Activated CD8-positive, alpha-beta T cell treated with anti-CD3 and anti-CD28 coated beads, Interleukin-2, amount 10 ng/mL, durations not matched to agents 7 days and 5 days (primary cell): Measurements from ENCODE around the gene HIVEP2. TPM values are rescaled to one million over a fixed set of nuclear protein-coding genes. Genes with fewer than 3 reads are reported as not detected.

ENCODE experiments used
- ATAC-seq: fragments of 150-1000 bp; cut with Tn5 transposase; one replicate; pipeline ENCODE4 v1.10.0; 2021; ENCODE audit warnings: moderate library complexity
- CTCF ChIA-PET: fragments of 350-600 bp; sonication (Branson Sonifier 250); formaldehyde crosslinking; loops from one replicate; lab custom pipeline; 2021; ENCODE audit warnings: antibody characterized with exemption; lab: Charles Lee
- POLR2A ChIA-PET: fragments of 350-600 bp; sonication (Branson Sonifier 250); formaldehyde crosslinking; loops from one replicate; lab custom pipeline; 2021; ENCODE audit warnings: antibody characterized with exemption; lab: Charles Lee
- DNase-seq: peaks from one replicate; pipeline ENCODE4 v3.0.0-alpha.2; 2020
- H3K27ac Mint-ChIP-seq: one replicate; pipeline ENCODE4 v1.8.0; 2021; ENCODE audit warnings: mild to moderate bottlenecking, mixed read lengths
- H3K27me3 Mint-ChIP-seq: one replicate; pipeline ENCODE4 v1.8.0; 2021; ENCODE audit warnings: low read depth, mixed read lengths
- H3K36me3 Mint-ChIP-seq: one replicate; pipeline ENCODE4 v1.8.0; 2021; ENCODE audit warnings: low read depth, mixed read lengths
- H3K4me1 Mint-ChIP-seq: one replicate; pipeline ENCODE4 v1.8.0; 2021; ENCODE audit warnings: low read depth, mixed read lengths
- H3K4me3 Mint-ChIP-seq: one replicate; pipeline ENCODE4 v1.8.0; 2021; ENCODE audit warnings: mild to moderate bottlenecking, mixed read lengths
- H3K9me3 Mint-ChIP-seq: one replicate; pipeline ENCODE4 v1.8.0; 2022; ENCODE audit warnings: mixed read lengths; ENCODE audit not compliant: insufficient read depth
- total RNA-seq, 2 experiments: library from RNA; stranded (reverse); gene quantifications; one replicate each; pipeline ENCODE4 v1.2.3, GENCODE V29; 2021

HIVEP2 gene
- total RNA-seq, 2 experiments from 2014 or later: 22.8 to 23.1 TPM

DNA sequence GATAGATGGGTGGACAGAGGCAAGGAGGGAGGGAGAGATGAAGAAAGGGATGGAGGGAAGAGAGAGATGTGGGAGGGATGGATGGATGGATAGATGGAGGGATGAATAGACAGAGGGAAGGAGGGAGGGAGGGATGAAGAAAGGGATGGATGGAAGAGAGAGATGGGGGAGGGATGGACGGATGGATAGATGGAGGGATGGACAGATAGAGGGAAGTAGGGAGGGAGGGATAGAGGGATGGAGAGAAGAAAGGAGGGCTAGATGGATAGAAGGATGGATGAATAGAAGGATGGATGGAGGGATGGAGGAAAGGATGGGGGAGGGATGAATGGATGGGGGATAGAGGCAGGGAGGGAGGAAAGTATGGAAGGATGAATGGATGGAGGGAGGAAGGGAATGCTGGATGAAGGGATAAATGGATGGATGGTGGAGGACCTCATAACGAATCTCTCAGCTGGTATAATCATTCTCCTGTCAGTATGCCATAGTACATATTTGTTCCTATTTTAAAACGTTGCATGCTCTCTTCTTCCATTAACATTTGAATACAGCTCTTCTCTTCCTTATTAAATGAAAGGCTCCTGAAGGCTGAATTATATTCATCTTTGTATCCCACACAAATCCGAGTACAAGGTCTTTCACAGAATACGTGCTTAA lies 136.4 kb downstream of the HIVEP2 start:
- peaks cover 43% of the 10 kb centered on the region for H3K36me3 Mint-ChIP-seq

DNA sequence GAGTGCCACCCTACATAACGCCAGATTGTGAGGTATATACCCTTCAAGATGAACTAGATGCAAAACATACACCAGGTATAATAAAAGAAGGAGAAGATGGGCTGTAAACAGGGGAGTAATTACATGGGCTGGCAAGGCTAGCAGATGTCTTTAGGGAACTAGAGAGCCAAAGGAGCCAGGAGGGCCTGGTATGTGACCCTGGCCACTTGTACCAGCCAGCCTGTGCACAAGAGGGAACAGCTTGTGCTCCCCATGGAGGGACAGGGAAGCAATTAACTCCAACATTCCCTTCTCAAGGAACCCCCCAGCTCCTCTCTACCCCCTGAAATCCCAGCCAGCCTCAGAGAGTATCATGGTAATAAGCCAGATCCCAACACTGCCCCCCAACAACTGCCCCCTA lies 139.9 kb downstream of the HIVEP2 start:
- H3K27me3 Mint-ChIP-seq: no peaks in the 10 kb centered on the region
- peaks cover 45% of the 10 kb centered on the region for H3K36me3 Mint-ChIP-seq
- DNase-seq (no peak), ATAC-seq (no peak)
- no peak overlapping the region for H3K27ac Mint-ChIP-seq
- H3K4me1 Mint-ChIP-seq: peaks cover 19% of the 10 kb centered on the region
- no peaks in the 10 kb centered on the region for H3K9me3 Mint-ChIP-seq
- POLR2A ChIA-PET: no interaction called here
- no peak overlapping the region for H3K4me3 Mint-ChIP-seq
- CTCF ChIA-PET: no interaction called here

More for the DNA sequence above, 136.4 kb downstream of the HIVEP2 start:
- no peaks in the 10 kb centered on the region for H3K27me3 Mint-ChIP-seq
- peaks cover 28% of the 10 kb centered on the region for H3K4me1 Mint-ChIP-seq
- no peaks in the 10 kb centered on the region for H3K9me3 Mint-ChIP-seq
- ChIA-PET CTCF (interaction anchor here (1.3 kb wide), 1 partner anchor 11 kb away, joined by 5 read pairs; no protein-coding TSS in a partner anchor), POLR2A (no interaction called here)
- H3K27ac Mint-ChIP-seq: no peak overlapping the region
- no peak overlapping the region for H3K4me3 Mint-ChIP-seq
- ATAC-seq (no peak), DNase-seq (no peak)

DNA sequence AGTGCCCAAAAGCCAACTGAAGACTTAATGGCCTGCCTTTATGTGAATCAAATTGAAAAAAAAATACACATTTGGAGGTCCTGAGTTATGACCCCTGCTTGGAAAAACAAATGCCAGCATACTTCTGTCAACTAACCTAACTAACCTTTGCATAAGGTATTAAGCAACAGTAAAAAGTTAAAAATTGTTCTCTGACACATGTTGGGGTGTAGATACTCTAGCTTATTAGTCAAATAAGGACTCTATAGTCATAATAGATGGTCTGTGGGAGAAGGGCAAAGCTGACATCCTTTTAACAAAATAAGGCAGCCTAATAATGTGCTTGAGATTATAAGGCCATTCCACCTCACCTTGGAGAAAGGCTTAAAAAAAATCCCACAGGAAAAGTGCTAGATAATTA lies 140.5 kb downstream of the HIVEP2 start:
- H3K27me3 Mint-ChIP-seq: no peaks in the 10 kb centered on the region
- H3K4me1 Mint-ChIP-seq: peaks cover 19% of the 10 kb centered on the region
- CTCF ChIA-PET: interaction anchor here (1.0 to 1.9 kb wide), 2 partner anchors 13 to 18 kb away, joined by 3 to 9 read pairs; no protein-coding TSS in a partner anchor
- H3K36me3 Mint-ChIP-seq: peaks cover 42% of the 10 kb centered on the region
- no peak overlapping the region for H3K27ac Mint-ChIP-seq
- POLR2A ChIA-PET: interaction anchor here (0.6 kb wide), 1 partner anchor 131 kb away, joined by 4 read pairs; no protein-coding TSS in a partner anchor
- H3K9me3 Mint-ChIP-seq: no peaks in the 10 kb centered on the region
- no peak overlapping the region for H3K4me3 Mint-ChIP-seq
- ATAC-seq (no peak), DNase-seq (no peak)

DNA sequence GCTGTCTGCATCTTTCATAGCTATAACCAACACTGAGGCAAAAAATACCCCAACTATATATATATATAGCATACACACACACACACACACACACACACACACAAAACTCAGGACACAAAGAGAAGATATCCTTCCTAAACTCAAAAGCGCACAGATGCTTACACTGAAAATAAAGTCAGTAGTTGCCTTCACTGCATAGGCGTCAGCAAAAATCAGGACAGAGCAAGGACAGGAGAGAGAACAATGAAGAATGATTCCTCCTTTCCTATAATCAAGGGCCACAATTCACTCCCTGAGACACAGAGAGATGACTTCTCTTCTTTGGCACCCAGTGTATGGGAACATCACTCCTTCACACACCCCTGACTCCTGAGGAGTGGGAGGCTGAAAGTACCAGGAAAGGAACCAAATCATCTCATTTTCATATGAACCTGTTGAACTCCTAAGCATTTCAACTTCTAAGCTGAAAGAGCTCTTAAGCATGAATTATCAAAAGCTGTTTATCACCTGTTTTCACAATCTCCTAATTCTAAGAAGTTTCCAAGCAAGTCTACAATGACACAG lies 141.4 kb downstream of the HIVEP2 start:
- ChIA-PET POLR2A (no interaction called here), CTCF (interaction anchor here (1.0 to 1.9 kb wide), 3 partner anchors 12 to 18 kb away, joined by 3 to 9 read pairs (median 4); no protein-coding TSS in a partner anchor)
- H3K4me3 Mint-ChIP-seq: no peak overlapping the region
- no peak overlapping the region for H3K27ac Mint-ChIP-seq
- peaks cover 19% of the 10 kb centered on the region for H3K4me1 Mint-ChIP-seq
- no peak for ATAC-seq
- H3K9me3 Mint-ChIP-seq: no peaks in the 10 kb centered on the region
- no peak for DNase-seq
- no peaks in the 10 kb centered on the region for H3K27me3 Mint-ChIP-seq
- H3K36me3 Mint-ChIP-seq: peaks cover 33% of the 10 kb centered on the region

DNA sequence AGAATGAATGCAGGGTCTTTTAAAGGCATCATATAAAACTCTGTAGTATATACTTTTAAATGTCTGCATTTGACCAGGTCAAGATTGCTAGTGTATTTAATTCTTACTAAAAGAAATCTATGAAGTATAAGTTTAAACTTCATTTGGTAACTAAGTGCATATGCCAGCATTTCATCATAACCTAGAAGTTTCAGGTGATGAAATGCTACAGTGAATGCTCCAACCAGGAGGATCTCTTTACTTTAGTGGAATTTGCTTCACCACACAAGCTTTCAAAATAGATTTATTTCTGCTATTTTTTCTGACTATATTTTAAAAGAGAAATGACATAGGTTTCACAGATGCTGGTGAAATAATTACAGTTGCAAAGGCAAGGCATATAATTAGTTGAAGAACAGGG lies 141.9 kb downstream of the HIVEP2 start:
- Mint-ChIP-seq H3K9me3 (no peaks in the 10 kb centered on the region), H3K27me3 (no peaks in the 10 kb centered on the region), H3K27ac (no peak overlapping the region), H3K4me1 (peaks cover 24% of the 10 kb centered on the region), H3K4me3 (no peak overlapping the region), H3K36me3 (peaks cover 30% of the 10 kb centered on the region)
- ChIA-PET CTCF (interaction anchor here (1.9 kb wide), 1 partner anchor 11 kb away, joined by 9 read pairs; no protein-coding TSS in a partner anchor), POLR2A (interaction anchor here (0.6 to 0.9 kb wide), 2 partner anchors 12 to 16 kb away, joined by 3 read pairs; no protein-coding TSS in a partner anchor)
- DNase-seq (no peak), ATAC-seq (no peak)

DNA sequence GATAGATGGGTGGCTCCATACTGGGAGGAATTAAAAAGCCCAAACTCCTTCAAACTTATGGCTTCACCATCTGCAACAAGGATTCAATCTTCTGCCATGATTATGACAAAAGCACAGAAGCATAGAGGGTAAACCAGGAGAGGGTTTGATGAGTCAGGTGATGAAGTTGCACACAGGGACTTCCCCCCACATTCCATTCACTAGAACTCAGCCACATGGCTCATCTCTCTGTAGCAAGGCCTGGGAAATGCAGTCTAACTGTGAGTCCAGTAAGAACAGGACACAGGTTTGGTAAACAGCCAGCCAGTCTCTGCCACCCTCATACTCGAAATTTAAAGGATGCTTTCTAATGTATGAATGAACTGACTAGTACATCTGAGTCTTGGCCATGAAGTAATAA lies 142.9 kb downstream of the HIVEP2 start:
- peaks cover 24% of the 10 kb centered on the region for H3K36me3 Mint-ChIP-seq
- no peak overlapping the region for H3K27ac Mint-ChIP-seq
- no peaks in the 10 kb centered on the region for H3K9me3 Mint-ChIP-seq
- no peaks in the 10 kb centered on the region for H3K27me3 Mint-ChIP-seq
- H3K4me1 Mint-ChIP-seq: peaks cover 25% of the 10 kb centered on the region
- ChIA-PET POLR2A (interaction anchor here (0.6 to 0.9 kb wide), 2 partner anchors 11 to 17 kb away, joined by 3 read pairs; no protein-coding TSS in a partner anchor), CTCF (interaction anchor here (0.7 kb wide), 1 partner anchor 104 kb away, joined by 3 read pairs; no protein-coding TSS in a partner anchor)
- ATAC-seq (peak; percentile 49), DNase-seq (no peak)
- H3K4me3 Mint-ChIP-seq: no peak overlapping the region

DNA sequence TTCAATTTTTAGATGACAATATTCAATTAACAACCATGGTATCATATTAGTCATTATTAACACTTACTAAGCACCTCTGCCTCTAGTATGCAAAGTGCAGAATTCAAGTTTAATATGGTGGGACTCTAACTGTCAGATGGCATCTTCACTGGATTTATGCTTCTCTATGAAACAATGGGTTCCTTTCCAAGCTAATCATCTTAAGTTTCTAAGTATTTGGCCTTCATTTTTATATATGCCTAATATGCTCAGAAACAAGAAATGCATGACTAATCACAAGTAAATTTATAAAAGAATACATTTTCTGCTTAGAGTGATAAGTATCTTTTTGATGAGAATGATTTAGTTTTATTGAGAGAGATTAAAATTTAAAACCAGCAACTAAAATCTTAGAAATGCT lies 144.7 kb downstream of the HIVEP2 start:
- ChIA-PET CTCF (no interaction called here), POLR2A (no interaction called here)
- H3K36me3 Mint-ChIP-seq: peaks cover 23% of the 10 kb centered on the region
- no peak overlapping the region for H3K27ac Mint-ChIP-seq
- no peaks in the 10 kb centered on the region for H3K27me3 Mint-ChIP-seq
- H3K4me1 Mint-ChIP-seq: peaks cover 32% of the 10 kb centered on the region
- ATAC-seq (no peak), DNase-seq (no peak)
- H3K9me3 Mint-ChIP-seq: no peaks in the 10 kb centered on the region
- H3K4me3 Mint-ChIP-seq: no peak overlapping the region

DNA sequence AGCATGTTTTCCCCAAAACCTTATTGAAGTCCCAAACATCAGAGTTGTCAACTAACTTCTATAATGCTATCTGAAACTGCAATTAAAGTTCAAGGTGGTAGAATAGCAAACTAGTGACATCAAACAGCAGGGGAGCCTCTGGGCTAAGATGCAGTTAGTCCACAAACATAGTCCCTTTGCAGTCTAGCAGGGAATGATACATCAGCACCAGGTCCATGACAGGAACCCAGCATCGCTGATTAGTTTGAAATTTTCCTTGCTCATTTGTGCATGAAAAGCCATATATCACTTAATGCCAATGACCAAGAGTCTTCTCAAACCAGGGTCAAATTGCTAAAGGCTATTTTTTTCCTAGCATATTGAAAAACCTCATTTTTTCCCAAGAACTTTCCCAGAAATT lies 145.3 kb downstream of the HIVEP2 start:
- Mint-ChIP-seq H3K4me3 (no peak overlapping the region), H3K36me3 (peaks cover 23% of the 10 kb centered on the region), H3K4me1 (peaks cover 30% of the 10 kb centered on the region), H3K27ac (no peak overlapping the region), H3K27me3 (no peaks in the 10 kb centered on the region), H3K9me3 (no peaks in the 10 kb centered on the region)
- CTCF ChIA-PET: no interaction called here
- POLR2A ChIA-PET: no interaction called here
- DNase-seq: no peak
- no peak for ATAC-seq

DNA sequence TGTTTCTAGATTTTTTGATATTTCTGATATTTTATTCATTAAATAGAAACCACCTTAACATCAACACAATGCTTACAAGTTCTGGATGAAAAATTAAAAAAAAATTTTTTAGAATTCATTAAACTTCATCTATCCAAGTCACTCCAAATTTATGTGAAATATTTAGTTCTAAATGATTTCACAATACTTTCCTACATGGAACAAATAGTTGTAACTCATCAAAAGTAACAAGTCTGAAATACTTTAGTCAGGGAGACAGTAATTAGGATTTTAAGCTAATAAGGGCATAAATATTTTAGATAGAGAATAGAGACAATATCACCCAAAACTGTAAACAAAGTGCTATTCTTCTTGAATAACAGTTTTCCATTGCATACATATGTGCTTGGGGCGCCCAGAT lies 147.8 kb downstream of the HIVEP2 start:
- Mint-ChIP-seq H3K36me3 (peaks cover 23% of the 10 kb centered on the region), H3K4me1 (peaks cover 20% of the 10 kb centered on the region), H3K27ac (no peak overlapping the region), H3K9me3 (no peaks in the 10 kb centered on the region), H3K4me3 (no peak overlapping the region), H3K27me3 (no peaks in the 10 kb centered on the region)
- ATAC-seq (no peak), DNase-seq (no peak)
- ChIA-PET CTCF (no interaction called here), POLR2A (no interaction called here)

DNA sequence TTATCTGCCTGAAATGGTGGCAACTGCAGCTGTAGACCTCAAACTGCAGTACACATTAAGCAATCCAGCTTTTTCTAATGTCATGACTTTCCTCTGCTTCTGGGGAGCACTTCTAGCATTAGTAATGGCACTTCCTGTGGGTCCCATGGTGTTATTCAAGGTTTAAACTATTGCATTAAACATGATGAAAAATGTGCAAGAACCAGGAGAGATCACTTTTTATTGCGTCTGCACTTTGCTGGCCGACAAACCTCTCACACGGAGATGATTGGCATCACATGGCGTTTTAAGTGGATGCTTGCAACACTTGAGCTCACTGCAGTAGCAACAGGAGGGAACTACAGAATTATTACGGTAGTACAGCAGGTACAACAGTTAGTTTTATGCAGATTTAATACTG lies 148.4 kb downstream of the HIVEP2 start:
- H3K36me3 Mint-ChIP-seq: peaks cover 21% of the 10 kb centered on the region
- CTCF ChIA-PET: no interaction called here

DNA sequence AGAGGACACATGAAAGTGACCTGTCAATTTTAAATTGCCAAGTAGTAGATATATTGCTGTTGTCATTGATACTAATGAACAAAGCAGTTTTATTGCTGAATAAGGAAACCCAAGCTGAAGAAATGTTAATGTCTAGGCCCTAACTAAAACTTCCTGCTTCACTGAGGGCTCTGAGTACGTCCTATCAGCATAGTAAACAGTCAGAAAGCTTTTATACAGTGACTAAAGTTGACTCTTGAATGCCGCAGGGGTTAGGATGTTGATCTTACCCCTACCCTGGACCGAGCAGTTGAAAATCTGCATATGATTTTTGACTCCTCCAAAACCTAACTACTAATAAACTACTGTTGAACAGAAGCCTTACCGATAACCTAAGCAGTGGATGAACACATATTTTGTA lies 149.0 kb downstream of the HIVEP2 start:
- no peak overlapping the region for H3K27ac Mint-ChIP-seq
- no peak for ATAC-seq

More for the DNA sequence above, 148.4 kb downstream of the HIVEP2 start:
- POLR2A ChIA-PET: no interaction called here
- Mint-ChIP-seq H3K4me3 (no peak overlapping the region), H3K9me3 (no peaks in the 10 kb centered on the region), H3K27me3 (no peaks in the 10 kb centered on the region), H3K27ac (no peak overlapping the region), H3K4me1 (peaks cover 14% of the 10 kb centered on the region)
- ATAC-seq: no peak
- DNase-seq: no peak

DNA sequence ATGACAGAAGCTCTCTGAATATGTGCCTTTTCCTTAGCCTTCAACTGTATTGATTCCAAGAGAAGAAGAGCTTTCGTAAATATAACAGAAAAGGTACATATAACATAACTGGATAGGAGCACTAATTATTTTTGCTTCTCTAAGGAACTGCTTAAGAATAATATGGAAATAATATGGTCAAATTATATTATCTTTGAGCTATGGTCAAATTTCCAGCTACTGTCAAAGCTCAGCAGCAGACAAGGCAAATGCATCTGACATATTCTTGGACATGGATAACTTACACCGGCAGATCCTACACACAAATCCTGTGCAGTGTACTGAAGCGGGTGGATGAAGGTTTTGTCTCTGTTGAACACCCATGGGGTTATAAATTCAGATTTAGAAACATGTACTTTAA lies 150.6 kb downstream of the HIVEP2 start:
- Mint-ChIP-seq H3K27me3 (no peaks in the 10 kb centered on the region), H3K36me3 (peaks cover 12% of the 10 kb centered on the region), H3K9me3 (no peaks in the 10 kb centered on the region), H3K4me3 (no peak overlapping the region), H3K27ac (no peak overlapping the region), H3K4me1 (peaks cover 12% of the 10 kb centered on the region)
- ATAC-seq (no peak), DNase-seq (no peak)
- ChIA-PET POLR2A (no interaction called here), CTCF (interaction anchor here (1.4 kb wide), 1 partner anchor 102 kb away, joined by 5 read pairs; no protein-coding TSS in a partner anchor)

More for the DNA sequence above, 149.0 kb downstream of the HIVEP2 start:
- no peak for DNase-seq
- Mint-ChIP-seq H3K9me3 (no peaks in the 10 kb centered on the region), H3K4me3 (no peak overlapping the region), H3K36me3 (peaks cover 18% of the 10 kb centered on the region), H3K4me1 (peaks cover 12% of the 10 kb centered on the region), H3K27me3 (no peaks in the 10 kb centered on the region)
- CTCF ChIA-PET: no interaction called here
- POLR2A ChIA-PET: no interaction called here
